K562 (cell line): ENCODE data around the gene BNIPL. TPM values are rescaled to one million over a fixed set of nuclear protein-coding genes. Genes with fewer than 3 reads are reported as not detected.

Source experiments
- CREB1 ChIP-seq, 2 experiments: sonication (generic) in 1 of 2; formaldehyde crosslinking in 1 of 2; IDR thresholded peaks; 2 replicates each; pipeline versions ENCODE4 v1.6.1 to v1.8.0; 2012 to 2022; ENCODE audit warnings: inconsistent platforms in 1 of 2, mild to moderate bottlenecking in 1 of 2, missing genetic modification reagents in 1 of 2, moderate library complexity in 1 of 2
- FOXP1 ChIP-seq: sonication (generic); formaldehyde crosslinking; IDR thresholded peaks from 2 replicates; pipeline ENCODE4 v1.8.0; 2022; ENCODE audit warnings: mild to moderate bottlenecking, missing genetic modification reagents
- GABPA ChIP-seq: fragments of 200-800 bp; sonication (Bioruptor generic); conservative IDR thresholded peaks from 2 replicates; pipeline ENCODE4 v1.6.1; 2016; ENCODE audit warnings: low read depth, missing genetic modification characterization, missing compliant biosample characterization
- KLF1 ChIP-seq: fragments of 450-650 bp; IDR thresholded peaks from 2 replicates; pipeline ENCODE4 v1.6.1; 2016; ENCODE audit warnings: missing genetic modification characterization, missing compliant biosample characterization
- MYC ChIP-seq, 2 experiments: fragments of 250-450 bp in 1 of 2; sonication (Bioruptor Pico) in 1 of 2; IDR thresholded peaks; 2 replicates each; pipeline versions ENCODE4 v1.5.1 to v1.6.1; 2012 to 2021; ENCODE audit warnings: low read depth in 2 of 2, borderline replicate concordance in 1 of 2, improper control_type of control experiment in 1 of 2, low read length in 1 of 2, mild to moderate bottlenecking in 1 of 2, moderate library complexity in 1 of 2
- NCOA6 ChIP-seq: fragments of 450-650 bp; IDR thresholded peaks from 2 replicates; pipeline ENCODE4 v1.6.1; 2017; ENCODE audit warnings: mild to moderate bottlenecking
- NUFIP1 ChIP-seq: fragments of 450-650 bp; IDR thresholded peaks from 2 replicates; pipeline ENCODE4 v1.6.1; 2018; ENCODE audit not compliant: partially characterized antibody
- POLR2AphosphoS5 ChIP-seq: IDR thresholded peaks from 2 replicates; pipeline ENCODE4 v1.6.1; 2011; ENCODE audit warnings: mild to moderate bottlenecking, low read depth, low read length, moderate library complexity; ENCODE audit not compliant: control insufficient read depth, insufficient read depth
- RNF2 ChIP-seq: sonication (generic); IDR thresholded peaks from 2 replicates; pipeline ENCODE4 v1.6.1; 2016
- SMAD3 ChIP-seq: fragments of 450-650 bp; formaldehyde crosslinking; conservative IDR thresholded peaks from 2 replicates; pipeline ENCODE4 v1.4.0; 2020; ENCODE audit warnings: mild to moderate bottlenecking
- ZFP1 ChIP-seq: fragments of 450-650 bp; formaldehyde crosslinking; IDR thresholded peaks from 2 replicates; pipeline ENCODE4 v1.4.0; 2020; ENCODE audit warnings: mild to moderate bottlenecking, mixed read lengths
- polyA plus RNA-seq, 8 experiments: library from polyadenylated mRNA; depleted of rRNA in 4 of 8; stranded (reverse) in 5 of 8; unstranded in 3 of 8; fragments of >200 nt; fragmentation: Nextera tagmentation in 2 of 8; fragmentation: Illumina TruSeq in 1 of 8; extraction: Ambion mirVana in 2 of 8; extraction: Trizol in 1 of 8; gene quantifications; 2 replicates each; pipeline versions ENCODE4 v1.2.1 to v1.2.3, GENCODE V29; 2011 to 2014; ENCODE audit warnings: inconsistent platforms in 1 of 8, missing spikeins in 1 of 8
- total RNA-seq, 7 experiments: library from RNA; depleted of rRNA in 6 of 7; stranded (reverse); fragments of >200 nt in 6 of 7; fragmentation: Illumina TruSeq in 2 of 7; extraction: Trizol in 2 of 7; gene quantifications; 2 replicates each; pipeline versions ENCODE4 v1.2.1 to v1.2.3, GENCODE V29; 2011 to 2021; ENCODE audit warnings: low replicate concordance in 1 of 7
- TF ChIP-seq, protein P1 (sequence below): sonication (generic); formaldehyde crosslinking; IDR thresholded peaks from 2 replicates; pipeline ENCODE4 v1.8.0; 2022; ENCODE audit warnings: mild to moderate bottlenecking, missing genetic modification reagents
- TF ChIP-seq, protein P2 (sequence below), 2 experiments: fragments of 200-800 bp in 1 of 2; sonication (Bioruptor generic) in 1 of 2; sonication (generic) in 1 of 2; formaldehyde crosslinking in 1 of 2; IDR thresholded peaks in 1 of 2; conservative IDR thresholded peaks in 1 of 2; 2 replicates each; pipeline versions ENCODE4 v1.5.0 to v1.6.1; 2016 to 2020; ENCODE audit warnings: missing compliant biosample characterization in 1 of 2, missing genetic modification characterization in 1 of 2, missing genetic modification reagents in 1 of 2
- TF ChIP-seq, protein P3 (sequence below): fragments of 250-450 bp; sonication (Bioruptor Pico); IDR thresholded peaks from 2 replicates; pipeline ENCODE4 v1.4.0; 2020; ENCODE audit warnings: borderline replicate concordance
- TF ChIP-seq, protein P4 (sequence below): IDR thresholded peaks from 2 replicates; pipeline ENCODE4 v1.6.1; 2016; ENCODE audit warnings: missing genetic modification characterization, missing compliant biosample characterization
- TF ChIP-seq, protein P5 (sequence below), 2 experiments: fragments of 450-650 bp; IDR thresholded peaks; 2 replicates each; pipeline ENCODE4 v1.6.1; 2016

Gene BNIPL
- total and polyA plus RNA-seq, 9 of the 15 experiments (the other 6 are each of a cell fraction or from before 2014, with no cell fraction given) = 0.08 to 1.4 (median 0.68) TPM

DNA sequence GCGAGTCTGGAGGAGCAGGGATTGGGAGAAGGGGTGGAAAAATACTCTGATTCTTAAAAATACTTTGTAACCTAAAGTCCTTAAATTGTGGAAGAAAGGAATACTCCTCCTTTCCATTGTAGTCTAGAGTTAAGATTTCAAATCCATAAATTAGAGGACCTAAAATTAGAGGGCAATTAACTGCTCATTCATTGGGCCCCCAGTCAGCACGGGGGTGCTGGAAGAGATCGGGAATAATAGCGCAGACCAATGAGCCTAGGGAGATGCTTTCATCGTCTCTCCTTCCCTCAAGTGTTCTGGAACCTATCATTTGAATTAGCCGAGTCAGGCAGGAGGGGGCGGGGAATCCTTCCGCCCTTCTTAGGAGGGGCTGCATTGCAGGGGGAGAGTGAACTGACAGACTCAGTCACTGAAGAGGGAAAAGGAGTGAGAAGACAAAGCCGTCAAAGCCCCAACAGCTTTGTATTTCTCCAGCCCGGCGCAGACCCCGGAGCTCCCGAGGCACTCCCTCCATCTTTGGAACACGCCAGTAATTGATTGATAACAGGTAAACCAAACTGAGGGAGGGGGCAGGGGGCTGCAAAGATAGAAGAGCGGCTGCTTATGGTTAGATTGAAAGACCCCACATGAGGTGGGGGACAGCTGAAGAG is 23.7 kb downstream of the BNIPL start, which contains the start of gene MLLT11 (continued):
- TF ChIP-seq, protein P1, sequence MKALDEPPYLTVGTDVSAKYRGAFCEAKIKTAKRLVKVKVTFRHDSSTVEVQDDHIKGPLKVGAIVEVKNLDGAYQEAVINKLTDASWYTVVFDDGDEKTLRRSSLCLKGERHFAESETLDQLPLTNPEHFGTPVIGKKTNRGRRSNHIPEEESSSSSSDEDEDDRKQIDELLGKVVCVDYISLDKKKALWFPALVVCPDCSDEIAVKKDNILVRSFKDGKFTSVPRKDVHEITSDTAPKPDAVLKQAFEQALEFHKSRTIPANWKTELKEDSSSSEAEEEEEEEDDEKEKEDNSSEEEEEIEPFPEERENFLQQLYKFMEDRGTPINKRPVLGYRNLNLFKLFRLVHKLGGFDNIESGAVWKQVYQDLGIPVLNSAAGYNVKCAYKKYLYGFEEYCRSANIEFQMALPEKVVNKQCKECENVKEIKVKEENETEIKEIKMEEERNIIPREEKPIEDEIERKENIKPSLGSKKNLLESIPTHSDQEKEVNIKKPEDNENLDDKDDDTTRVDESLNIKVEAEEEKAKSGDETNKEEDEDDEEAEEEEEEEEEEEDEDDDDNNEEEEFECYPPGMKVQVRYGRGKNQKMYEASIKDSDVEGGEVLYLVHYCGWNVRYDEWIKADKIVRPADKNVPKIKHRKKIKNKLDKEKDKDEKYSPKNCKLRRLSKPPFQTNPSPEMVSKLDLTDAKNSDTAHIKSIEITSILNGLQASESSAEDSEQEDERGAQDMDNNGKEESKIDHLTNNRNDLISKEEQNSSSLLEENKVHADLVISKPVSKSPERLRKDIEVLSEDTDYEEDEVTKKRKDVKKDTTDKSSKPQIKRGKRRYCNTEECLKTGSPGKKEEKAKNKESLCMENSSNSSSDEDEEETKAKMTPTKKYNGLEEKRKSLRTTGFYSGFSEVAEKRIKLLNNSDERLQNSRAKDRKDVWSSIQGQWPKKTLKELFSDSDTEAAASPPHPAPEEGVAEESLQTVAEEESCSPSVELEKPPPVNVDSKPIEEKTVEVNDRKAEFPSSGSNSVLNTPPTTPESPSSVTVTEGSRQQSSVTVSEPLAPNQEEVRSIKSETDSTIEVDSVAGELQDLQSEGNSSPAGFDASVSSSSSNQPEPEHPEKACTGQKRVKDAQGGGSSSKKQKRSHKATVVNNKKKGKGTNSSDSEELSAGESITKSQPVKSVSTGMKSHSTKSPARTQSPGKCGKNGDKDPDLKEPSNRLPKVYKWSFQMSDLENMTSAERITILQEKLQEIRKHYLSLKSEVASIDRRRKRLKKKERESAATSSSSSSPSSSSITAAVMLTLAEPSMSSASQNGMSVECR (CRISPR knock-in tag) = no peak
- TF ChIP-seq ZFP1 (no peak), KLF1 (no peak), SMAD3 (CRISPR knock-in tag) (no peak), POLR2AphosphoS5 (peak; percentile 44), FOXP1 (no peak), MYC (IDR thresholded peaks at IDR 0.05; ENCODE audit: low read depth, low read length) (no peak), MYC (CRISPR knock-in tag; IDR thresholded peaks at IDR 0.05; ENCODE audit: borderline replicate concordance, low read depth) (no peak), RNF2 (no peak), NUFIP1 (no peak), GABPA (tag) (no peak), CREB1 (IDR thresholded peaks at IDR 0.05) (no peak), CREB1 (CRISPR knock-in tag; IDR thresholded peaks at IDR 0.05) (no peak), NCOA6 (peak; percentile 36; the same call in 1 of the 2 replicates)
- TF ChIP-seq, protein P2, sequence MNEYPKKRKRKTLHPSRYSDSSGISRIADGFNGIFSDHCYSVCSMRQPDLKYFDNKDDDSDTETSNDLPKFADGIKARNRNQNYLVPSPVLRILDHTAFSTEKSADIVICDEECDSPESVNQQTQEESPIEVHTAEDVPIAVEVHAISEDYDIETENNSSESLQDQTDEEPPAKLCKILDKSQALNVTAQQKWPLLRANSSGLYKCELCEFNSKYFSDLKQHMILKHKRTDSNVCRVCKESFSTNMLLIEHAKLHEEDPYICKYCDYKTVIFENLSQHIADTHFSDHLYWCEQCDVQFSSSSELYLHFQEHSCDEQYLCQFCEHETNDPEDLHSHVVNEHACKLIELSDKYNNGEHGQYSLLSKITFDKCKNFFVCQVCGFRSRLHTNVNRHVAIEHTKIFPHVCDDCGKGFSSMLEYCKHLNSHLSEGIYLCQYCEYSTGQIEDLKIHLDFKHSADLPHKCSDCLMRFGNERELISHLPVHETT (CRISPR knock-in tag; conservative IDR thresholded peaks at IDR 0.05 in 1 of 2, IDR thresholded peaks at IDR 0.05 in 1 of 2) = no peak
- TF ChIP-seq, protein P3, sequence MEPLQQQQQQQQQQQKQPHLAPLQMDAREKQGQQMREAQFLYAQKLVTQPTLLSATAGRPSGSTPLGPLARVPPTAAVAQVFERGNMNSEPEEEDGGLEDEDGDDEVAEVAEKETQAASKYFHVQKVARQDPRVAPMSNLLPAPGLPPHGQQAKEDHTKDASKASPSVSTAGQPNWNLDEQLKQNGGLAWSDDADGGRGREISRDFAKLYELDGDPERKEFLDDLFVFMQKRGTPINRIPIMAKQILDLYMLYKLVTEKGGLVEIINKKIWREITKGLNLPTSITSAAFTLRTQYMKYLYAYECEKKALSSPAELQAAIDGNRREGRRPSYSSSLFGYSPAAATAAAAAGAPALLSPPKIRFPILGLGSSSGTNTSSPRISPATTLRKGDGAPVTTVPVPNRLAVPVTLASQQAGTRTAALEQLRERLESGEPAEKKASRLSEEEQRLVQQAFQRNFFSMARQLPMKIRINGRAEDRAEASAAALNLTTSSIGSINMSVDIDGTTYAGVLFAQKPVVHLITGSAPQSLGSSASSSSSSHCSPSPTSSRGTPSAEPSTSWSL (CRISPR knock-in tag) = no peak
- TF ChIP-seq, protein P4, sequence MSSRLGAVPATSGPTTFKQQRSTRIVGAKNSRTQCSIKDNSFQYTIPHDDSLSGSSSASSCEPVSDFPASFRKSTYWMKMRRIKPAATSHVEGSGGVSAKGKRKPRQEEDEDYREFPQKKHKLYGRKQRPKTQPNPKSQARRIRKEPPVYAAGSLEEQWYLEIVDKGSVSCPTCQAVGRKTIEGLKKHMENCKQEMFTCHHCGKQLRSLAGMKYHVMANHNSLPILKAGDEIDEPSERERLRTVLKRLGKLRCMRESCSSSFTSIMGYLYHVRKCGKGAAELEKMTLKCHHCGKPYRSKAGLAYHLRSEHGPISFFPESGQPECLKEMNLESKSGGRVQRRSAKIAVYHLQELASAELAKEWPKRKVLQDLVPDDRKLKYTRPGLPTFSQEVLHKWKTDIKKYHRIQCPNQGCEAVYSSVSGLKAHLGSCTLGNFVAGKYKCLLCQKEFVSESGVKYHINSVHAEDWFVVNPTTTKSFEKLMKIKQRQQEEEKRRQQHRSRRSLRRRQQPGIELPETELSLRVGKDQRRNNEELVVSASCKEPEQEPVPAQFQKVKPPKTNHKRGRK (tag) = no peak
- TF ChIP-seq, protein P5, sequence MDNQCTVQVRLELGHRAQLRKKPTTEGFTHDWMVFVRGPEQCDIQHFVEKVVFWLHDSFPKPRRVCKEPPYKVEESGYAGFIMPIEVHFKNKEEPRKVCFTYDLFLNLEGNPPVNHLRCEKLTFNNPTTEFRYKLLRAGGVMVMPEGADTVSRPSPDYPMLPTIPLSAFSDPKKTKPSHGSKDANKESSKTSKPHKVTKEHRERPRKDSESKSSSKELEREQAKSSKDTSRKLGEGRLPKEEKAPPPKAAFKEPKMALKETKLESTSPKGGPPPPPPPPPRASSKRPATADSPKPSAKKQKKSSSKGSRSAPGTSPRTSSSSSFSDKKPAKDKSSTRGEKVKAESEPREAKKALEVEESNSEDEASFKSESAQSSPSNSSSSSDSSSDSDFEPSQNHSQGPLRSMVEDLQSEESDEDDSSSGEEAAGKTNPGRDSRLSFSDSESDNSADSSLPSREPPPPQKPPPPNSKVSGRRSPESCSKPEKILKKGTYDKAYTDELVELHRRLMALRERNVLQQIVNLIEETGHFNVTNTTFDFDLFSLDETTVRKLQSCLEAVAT (IDR thresholded peaks at IDR 0.05) = peak in 1 of 2 experiments; percentile 35; a peak in 2 of 4 replicates
